GM23248 (cell line): Measurements from ENCODE around the gene FHIP2A.

ENCODE experiments used
- EZH2 ChIP-seq: fragments of 200-600 bp; sonication (generic); IDR thresholded peaks from 2 replicates; pipeline ENCODE4 v1.6.1; 2018; ENCODE audit warnings: antibody characterized with exemption, mild to moderate bottlenecking; ENCODE audit not compliant: insufficient read depth, poor library complexity, severe bottlenecking
- EZH2phosphoT487 ChIP-seq: fragments of 200-600 bp; sonication (generic); IDR thresholded peaks from 2 replicates; pipeline ENCODE4 v1.6.1; 2018; ENCODE audit warnings: antibody characterized with exemption, moderate library complexity, mild to moderate bottlenecking, low read depth; ENCODE audit not compliant: insufficient read depth

- TF ChIP-seq EZH2 (no peak), EZH2phosphoT487 (no peak)
Observed at GRCh38 chr10:114867365-114867764, 45.8 kb downstream of the FHIP2A start.
